ENCODE measurements around the gene OR5AP2. TPM values are rescaled to one million over a fixed set of nuclear protein-coding genes. Genes with fewer than 3 reads are reported as not detected.
A peak's percentile ranks its signal among the peaks of the same experiment; 100 is the strongest.
"Not testable (repeated sequence)": the region's sequence is repeated elsewhere in the genome, so short reads cannot be mapped to it uniquely, and the experiment has no call there.

OR5AP2 gene
- total RNA-seq, 4 donors from 2014 or later, result not detected

DNA sequence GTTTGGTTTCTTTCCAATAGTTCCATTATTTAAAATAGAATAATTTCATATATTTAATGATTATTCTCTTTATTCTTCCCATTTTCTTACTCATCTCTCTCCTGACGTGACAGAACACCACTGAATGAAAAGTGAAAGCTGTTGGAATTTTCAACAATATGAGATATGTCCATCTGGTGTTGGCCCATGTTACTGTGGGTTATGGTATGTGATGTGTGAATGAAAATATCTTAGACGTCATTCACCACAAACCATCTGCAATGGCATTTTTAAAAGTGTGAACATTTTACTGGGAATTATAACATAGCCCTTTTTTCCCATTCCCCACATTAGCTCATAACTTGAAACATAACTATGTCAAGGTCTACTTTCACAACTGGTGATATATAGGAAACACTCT is 16.3 kb downstream of the OR5AP2 start:
- Histone ChIP-seq H3K36me3 (no peaks in the 10 kb centered on the region), H3K27ac (no peak overlapping the region), H3K9me3 (no peaks in the 10 kb centered on the region), H3K4me1 (no peaks in the 10 kb centered on the region), H3K27me3 (no peaks in the 10 kb centered on the region), H3K4me3 (no peak overlapping the region)
- DNase-seq, result no peak
- TF ChIP-seq EP300 (IDR thresholded peaks at IDR 0.05; ENCODE audit: low read depth) (no peak), POLR2AphosphoS5 (IDR thresholded peaks at IDR 0.05) (no peak), POLR2A (IDR thresholded peaks at IDR 0.05) (no peak)
- TF ChIP-seq, protein P1, sequence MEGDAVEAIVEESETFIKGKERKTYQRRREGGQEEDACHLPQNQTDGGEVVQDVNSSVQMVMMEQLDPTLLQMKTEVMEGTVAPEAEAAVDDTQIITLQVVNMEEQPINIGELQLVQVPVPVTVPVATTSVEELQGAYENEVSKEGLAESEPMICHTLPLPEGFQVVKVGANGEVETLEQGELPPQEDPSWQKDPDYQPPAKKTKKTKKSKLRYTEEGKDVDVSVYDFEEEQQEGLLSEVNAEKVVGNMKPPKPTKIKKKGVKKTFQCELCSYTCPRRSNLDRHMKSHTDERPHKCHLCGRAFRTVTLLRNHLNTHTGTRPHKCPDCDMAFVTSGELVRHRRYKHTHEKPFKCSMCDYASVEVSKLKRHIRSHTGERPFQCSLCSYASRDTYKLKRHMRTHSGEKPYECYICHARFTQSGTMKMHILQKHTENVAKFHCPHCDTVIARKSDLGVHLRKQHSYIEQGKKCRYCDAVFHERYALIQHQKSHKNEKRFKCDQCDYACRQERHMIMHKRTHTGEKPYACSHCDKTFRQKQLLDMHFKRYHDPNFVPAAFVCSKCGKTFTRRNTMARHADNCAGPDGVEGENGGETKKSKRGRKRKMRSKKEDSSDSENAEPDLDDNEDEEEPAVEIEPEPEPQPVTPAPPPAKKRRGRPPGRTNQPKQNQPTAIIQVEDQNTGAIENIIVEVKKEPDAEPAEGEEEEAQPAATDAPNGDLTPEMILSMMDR (IDR thresholded peaks at IDR 0.05), result no peak
- 64 to 69% methylated on average over 2 of the region's 2 CpGs for WGBS, 2 donors (ENCODE audit: low coverage in 1 of 2)
- intact Hi-C loops (cut with DNase I; ENCODE audit: low total_unique reads), result no loop called here
- in situ Hi-C loops (cut with MboI; ENCODE audit: low pct_ligation_motif_present in 1 of 4, low pct_unique_long_range_greater_than_20kb in 1 of 4, low sequenced_read_pairs in 3 of 4), result no loop called here

DNA sequence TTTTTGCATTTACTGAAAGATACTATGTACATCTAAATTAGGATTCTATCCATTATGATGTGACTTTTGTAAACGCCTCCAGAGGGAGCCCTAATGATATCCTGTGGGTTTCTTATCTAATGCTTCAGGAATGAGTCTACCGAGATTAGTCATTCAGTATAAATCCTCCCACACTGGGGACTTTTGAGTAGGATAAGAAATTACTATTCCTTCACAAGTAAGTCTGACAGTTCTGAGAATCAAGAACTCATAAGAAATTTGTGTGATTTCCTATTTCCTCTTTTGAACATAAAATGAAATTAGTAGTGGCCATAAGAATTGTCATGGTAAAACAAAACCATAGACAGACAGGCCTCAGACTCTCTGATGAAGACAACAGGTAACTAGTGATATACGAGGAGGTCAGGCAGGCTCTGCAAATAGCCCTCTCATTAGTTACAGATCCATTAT is 17.6 kb downstream of the OR5AP2 start:
- Histone ChIP-seq H3K9me3 (no peaks in the 10 kb centered on the region), H3K36me3 (no peaks in the 10 kb centered on the region), H3K27me3 (no peaks in the 10 kb centered on the region), H3K4me3 (no peak overlapping the region), H3K27ac (no peak overlapping the region), H3K4me1 (no peaks in the 10 kb centered on the region)
- intact Hi-C loops (cut with DNase I; ENCODE audit: low total_unique reads) (no loop called here), in situ Hi-C loops (cut with MboI; ENCODE audit: low pct_ligation_motif_present in 1 of 4, low pct_unique_long_range_greater_than_20kb in 1 of 4, low sequenced_read_pairs in 3 of 4) (loop anchor here in 1 of 4 donors (25.0 kb wide), 1 partner anchor 163 kb away; no protein-coding TSS in a partner anchor)
- no peak for TF ChIP-seq EP300 (IDR thresholded peaks at IDR 0.05; ENCODE audit: low read depth)
- no peak for TF ChIP-seq POLR2AphosphoS5 (IDR thresholded peaks at IDR 0.05)
- TF ChIP-seq, protein P1 (IDR thresholded peaks at IDR 0.05), result peak; percentile 33 to 49 (median 44)
- DNase-seq, result no peak
- WGBS, 2 donors (ENCODE audit: low coverage in 1 of 2), result 0 to 9% methylated on average over 3 of the region's 3 CpGs

DNA sequence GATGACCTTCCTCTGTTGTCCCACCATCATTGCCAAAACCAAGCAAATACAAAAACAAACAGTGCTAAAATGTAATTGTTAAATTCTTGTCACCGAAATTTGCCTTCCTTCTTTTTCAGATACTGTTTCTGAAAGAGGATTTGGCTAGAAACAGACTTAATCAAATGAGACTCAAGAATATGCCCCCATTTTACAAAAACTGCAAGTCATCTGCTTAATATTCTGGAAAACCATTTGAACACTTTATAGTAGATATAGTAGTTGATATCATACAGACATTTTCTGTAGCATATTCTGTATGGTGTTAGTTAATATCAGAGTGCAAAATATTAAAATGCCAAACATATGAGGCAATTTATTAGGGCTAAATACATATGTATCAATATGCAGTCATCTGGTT is 31.1 kb downstream of the OR5AP2 start:
- WGBS, 2 donors (ENCODE audit: low coverage in 1 of 2), result 67 to 90% methylated on average over 1 of the region's 1 CpG
- in situ Hi-C loops (cut with MboI; ENCODE audit: low pct_ligation_motif_present in 1 of 4, low pct_unique_long_range_greater_than_20kb in 1 of 4, low sequenced_read_pairs in 3 of 4), result loop anchor here in 1 of 4 donors (25.0 kb wide), 1 partner anchor 176 kb away; no protein-coding TSS in a partner anchor

DNA sequence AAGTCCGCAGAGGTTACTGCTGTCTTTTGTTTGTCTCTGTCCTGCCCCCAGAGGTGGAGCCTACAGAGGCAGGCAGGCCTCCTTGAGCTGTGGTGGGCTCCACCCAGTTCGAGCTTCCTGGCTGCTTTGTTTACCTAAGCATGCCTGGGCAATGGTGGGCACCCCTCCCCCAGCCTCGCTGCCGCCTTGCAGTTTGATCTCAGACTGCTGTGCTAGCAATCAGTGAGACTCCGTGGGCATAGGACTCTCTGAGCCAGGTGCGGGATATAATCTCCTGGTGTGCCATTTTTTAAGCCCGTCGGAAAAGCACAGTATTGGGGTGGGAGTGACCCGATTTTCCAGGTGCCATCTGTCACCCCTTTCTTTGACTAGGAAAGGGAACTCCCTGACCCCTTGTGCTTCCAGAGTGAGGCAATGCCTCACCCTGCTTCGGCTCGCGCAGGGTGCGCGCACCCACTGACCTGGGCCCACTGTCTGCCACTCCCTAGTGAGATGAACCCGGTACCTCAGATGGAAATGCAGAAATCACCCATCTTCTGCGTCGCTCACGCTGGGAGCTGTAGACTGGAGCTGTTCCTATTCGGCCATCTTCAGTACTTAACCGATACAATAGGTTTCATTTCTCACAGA is 50.0 kb downstream of the OR5AP2 start:
- H3K4me3 ChIP-seq, result not testable (repeated sequence)

More for the DNA sequence above, 31.1 kb downstream of the OR5AP2 start:
- Histone ChIP-seq H3K9me3 (no peaks in the 10 kb centered on the region), H3K36me3 (no peaks in the 10 kb centered on the region), H3K27me3 (no peaks in the 10 kb centered on the region), H3K27ac (no peak overlapping the region), H3K4me1 (no peaks in the 10 kb centered on the region), H3K4me3 (no peak overlapping the region)
- TF ChIP-seq EP300 (IDR thresholded peaks at IDR 0.05; ENCODE audit: low read depth) (no peak), POLR2AphosphoS5 (IDR thresholded peaks at IDR 0.05) (no peak), POLR2A (IDR thresholded peaks at IDR 0.05) (no peak)
- TF ChIP-seq, protein P1 (IDR thresholded peaks at IDR 0.05), result no peak
- no peak for DNase-seq
- intact Hi-C loops (cut with DNase I; ENCODE audit: low total_unique reads), result no loop called here

More for the DNA sequence above, 50.0 kb downstream of the OR5AP2 start:
- H3K36me3 ChIP-seq; H3K9me3 ChIP-seq; H3K27ac ChIP-seq; intact Hi-C loops (cut with DNase I; ENCODE audit: low total_unique reads); H3K4me1 ChIP-seq; H3K27me3 ChIP-seq; DNase-seq: not testable (repeated sequence)
- in situ Hi-C loops (cut with MboI; ENCODE audit: low pct_ligation_motif_present in 1 of 4, low pct_unique_long_range_greater_than_20kb in 1 of 4, low sequenced_read_pairs in 3 of 4), result loop anchor here in 1 of 4 donors (25.0 kb wide), 1 partner anchor 95 kb away; the partner anchor contains the start of gene OR9G1
- WGBS, 2 donors (ENCODE audit: low coverage in 1 of 2), result 90 to 94% methylated on average over 2 to 20 of the region's 20 CpGs

Small RNA genes lying within 50 kb of the gene (small RNA-seq; reads per million reads assigned to genes)
- 0 reads per million in 4 donors for gene AP004245.1

Other genes with a start within 250 kb of the OR5AP2 start
- gene OR5AL1, start 229.7 kb downstream of the OR5AP2 start, total RNA-seq, result not detected
- not detected for gene OR5M3, start 169.1 kb downstream of the OR5AP2 start, total RNA-seq
- gene OR5M8, start 151.1 kb downstream of the OR5AP2 start, total RNA-seq, result not detected
- gene OR5M11, start 99.2 kb downstream of the OR5AP2 start, total RNA-seq, result not detected
- gene OR5M10, start 64.7 kb downstream of the OR5AP2 start, total RNA-seq, result not detected
- not detected for gene OR5M1, start 27.6 kb downstream of the OR5AP2 start, total RNA-seq
- not detected for gene OR5AR1, start 21.2 kb upstream of the OR5AP2 start, total RNA-seq
- gene OR9G1, start 56.7 kb upstream of the OR5AP2 start, total RNA-seq, result not detected
- gene OR9G4, start 106.3 kb upstream of the OR5AP2 start, total RNA-seq, result not detected